HL-60 (cell line): ENCODE measurements around the gene ROBO1.

Experiments
- GABPA ChIP-seq: IDR thresholded peaks from 2 replicates; pipeline ENCODE4 v1.6.1; 2012; ENCODE audit warnings: low read depth
- TF ChIP-seq, protein P1 (sequence below): IDR thresholded peaks from one replicate; pipeline ENCODE4 v1.5.1; 2011; ENCODE audit warnings: low read length, control low read depth, inconsistent platforms; ENCODE audit not compliant: insufficient read depth

- TF ChIP-seq, protein P1, sequence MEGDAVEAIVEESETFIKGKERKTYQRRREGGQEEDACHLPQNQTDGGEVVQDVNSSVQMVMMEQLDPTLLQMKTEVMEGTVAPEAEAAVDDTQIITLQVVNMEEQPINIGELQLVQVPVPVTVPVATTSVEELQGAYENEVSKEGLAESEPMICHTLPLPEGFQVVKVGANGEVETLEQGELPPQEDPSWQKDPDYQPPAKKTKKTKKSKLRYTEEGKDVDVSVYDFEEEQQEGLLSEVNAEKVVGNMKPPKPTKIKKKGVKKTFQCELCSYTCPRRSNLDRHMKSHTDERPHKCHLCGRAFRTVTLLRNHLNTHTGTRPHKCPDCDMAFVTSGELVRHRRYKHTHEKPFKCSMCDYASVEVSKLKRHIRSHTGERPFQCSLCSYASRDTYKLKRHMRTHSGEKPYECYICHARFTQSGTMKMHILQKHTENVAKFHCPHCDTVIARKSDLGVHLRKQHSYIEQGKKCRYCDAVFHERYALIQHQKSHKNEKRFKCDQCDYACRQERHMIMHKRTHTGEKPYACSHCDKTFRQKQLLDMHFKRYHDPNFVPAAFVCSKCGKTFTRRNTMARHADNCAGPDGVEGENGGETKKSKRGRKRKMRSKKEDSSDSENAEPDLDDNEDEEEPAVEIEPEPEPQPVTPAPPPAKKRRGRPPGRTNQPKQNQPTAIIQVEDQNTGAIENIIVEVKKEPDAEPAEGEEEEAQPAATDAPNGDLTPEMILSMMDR: no peak
- TF ChIP-seq GABPA: no peak
Observed at GRCh38 chr3:79268422-79268821, 499.4 kb downstream of the ROBO1 start.
